Testis (tissue), 3 donors: ENCODE results near the gene STAT3. TPM values are rescaled to one million over a fixed set of nuclear protein-coding genes. Genes with fewer than 3 reads are reported as not detected.

Source experiments
- DNase-seq: peaks from one replicate; pipeline ENCODE4 v3.0.0-alpha.2; 2019
- H3K27ac ChIP-seq, 2 donors: fragments of 200-600 bp; sonication (generic); one replicate each; pipeline ENCODE4 v1.5.1; 2019
- H3K27me3 ChIP-seq: fragments of 200-600 bp; sonication (generic); one replicate; pipeline ENCODE4 v1.5.1; 2019
- H3K36me3 ChIP-seq: fragments of 200-600 bp; sonication (generic); one replicate; pipeline ENCODE4 v1.5.1; 2017; ENCODE audit warnings: low read depth; ENCODE audit errors: missing control alignments
- H3K4me1 ChIP-seq: fragments of 200-600 bp; sonication (generic); one replicate; pipeline ENCODE4 v1.5.1; 2019
- H3K4me3 ChIP-seq, 2 donors: fragments of 200-600 bp; sonication (generic); one replicate each; pipeline ENCODE4 v1.5.1; 2017 to 2019
- H3K9me3 ChIP-seq: fragments of 200-600 bp; sonication (generic); one replicate; pipeline ENCODE4 v1.5.1; 2017
- POLR2A ChIP-seq: fragments of 450-650 bp; IDR thresholded peaks from one replicate; pipeline ENCODE4 v1.6.1; 2017; ENCODE audit warnings: antibody characterized with exemption, mild to moderate bottlenecking, moderate library complexity
- WGBS, 2 donors: methylation state at CpG; one replicate each; pipeline ENCODE4 v1.1.5; 2018; 5-methylcytosine and 5-hydroxymethylcytosine counted together
- intact Hi-C: fragments of 100-400 bp; cut with DNase I; formaldehyde crosslinking; loops from one replicate; pipeline ENCODE4 v1.15.1; 2023; ENCODE audit warnings: low total_unique reads
- polyA plus RNA-seq: library from polyadenylated mRNA; stranded (reverse); fragments of 350-450 nt; fragmentation: Illumina TruSeq; extraction: RNeasy Lipid Tissue Mini Kit (QIAGEN cat#74804); gene quantifications from one replicate; pipeline ENCODE4 v1.2.3, GENCODE V29; 2014; ENCODE audit warnings: low read depth, low replicate concordance; ENCODE audit not compliant: insufficient read depth
- total RNA-seq, 2 donors: library from RNA; depleted of rRNA; stranded (reverse); fragments of >200 nt; gene quantifications; one replicate each; pipeline ENCODE4 v1.2.3, GENCODE V29; 2016
- TF ChIP-seq, protein P1 (sequence below), 3 experiments: fragments of 450-650 bp in 2 of 3; fragments of 200-600 bp in 1 of 3; sonication (generic) in 1 of 3; IDR thresholded peaks; one replicate each; pipeline ENCODE4 v1.5.1; 2016 to 2019; ENCODE audit warnings: antibody characterized with exemption in 3 of 3, mild to moderate bottlenecking in 2 of 3, moderate library complexity in 1 of 3

STAT3 gene
- total and polyA plus RNA-seq, 3 donors from 2014 or later: 69.5 to 117 (median 107) TPM

DNA sequence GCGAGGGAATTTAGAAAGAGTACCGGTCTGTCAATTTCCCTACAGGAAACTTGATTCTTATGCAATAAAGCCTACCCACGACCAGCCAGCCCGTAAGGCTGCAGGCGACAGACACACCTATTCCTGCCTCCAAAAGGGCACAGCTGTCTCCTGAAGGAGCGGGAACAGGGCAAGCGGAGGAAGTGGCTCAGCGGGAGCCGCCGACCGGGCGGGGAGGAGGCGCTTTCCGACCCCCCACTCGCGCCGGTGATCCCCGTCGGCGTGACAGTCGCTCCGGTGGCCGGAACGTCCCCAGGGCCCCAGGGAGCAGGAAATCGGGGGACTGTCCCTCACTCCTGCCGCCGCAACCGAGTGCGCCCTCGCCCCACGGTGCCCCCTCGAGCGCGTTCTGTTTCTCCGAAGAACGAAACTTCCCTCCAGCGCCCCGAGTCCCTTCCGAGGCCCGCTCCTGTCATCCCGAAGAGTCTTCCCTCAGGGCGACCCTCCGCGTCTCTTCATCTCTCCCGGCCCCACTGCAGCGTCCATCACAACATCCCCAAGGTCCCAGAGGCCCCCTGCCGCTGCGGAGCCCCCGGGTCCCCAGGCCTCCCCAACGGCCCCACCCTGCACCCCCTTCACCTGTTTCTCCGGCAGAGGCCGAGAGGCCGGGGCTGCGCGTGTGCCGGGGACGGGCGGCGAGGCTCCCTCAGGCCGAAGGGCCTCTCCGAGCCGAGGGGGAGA, 421 bp downstream of the STAT3 start:
- TF ChIP-seq POLR2A: no peak
- TF ChIP-seq, protein P1, sequence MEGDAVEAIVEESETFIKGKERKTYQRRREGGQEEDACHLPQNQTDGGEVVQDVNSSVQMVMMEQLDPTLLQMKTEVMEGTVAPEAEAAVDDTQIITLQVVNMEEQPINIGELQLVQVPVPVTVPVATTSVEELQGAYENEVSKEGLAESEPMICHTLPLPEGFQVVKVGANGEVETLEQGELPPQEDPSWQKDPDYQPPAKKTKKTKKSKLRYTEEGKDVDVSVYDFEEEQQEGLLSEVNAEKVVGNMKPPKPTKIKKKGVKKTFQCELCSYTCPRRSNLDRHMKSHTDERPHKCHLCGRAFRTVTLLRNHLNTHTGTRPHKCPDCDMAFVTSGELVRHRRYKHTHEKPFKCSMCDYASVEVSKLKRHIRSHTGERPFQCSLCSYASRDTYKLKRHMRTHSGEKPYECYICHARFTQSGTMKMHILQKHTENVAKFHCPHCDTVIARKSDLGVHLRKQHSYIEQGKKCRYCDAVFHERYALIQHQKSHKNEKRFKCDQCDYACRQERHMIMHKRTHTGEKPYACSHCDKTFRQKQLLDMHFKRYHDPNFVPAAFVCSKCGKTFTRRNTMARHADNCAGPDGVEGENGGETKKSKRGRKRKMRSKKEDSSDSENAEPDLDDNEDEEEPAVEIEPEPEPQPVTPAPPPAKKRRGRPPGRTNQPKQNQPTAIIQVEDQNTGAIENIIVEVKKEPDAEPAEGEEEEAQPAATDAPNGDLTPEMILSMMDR (IDR thresholded peaks at IDR 0.05): no peak
- intact Hi-C loops: no loop called here
- Histone ChIP-seq H3K4me1 (peaks cover 33% of the 10 kb centered on the region), H3K27ac (peak overlapping the region; percentile 97 to 98), H3K27me3 (no peaks in the 10 kb centered on the region), H3K36me3 (no peaks in the 10 kb centered on the region), H3K9me3 (no peaks in the 10 kb centered on the region), H3K4me3 (peak overlapping the region; percentile 93 to 99)
- 0% methylated on average over 35 to 62 of the region's 62 CpGs for WGBS, 2 donors
- no peak for DNase-seq

DNA sequence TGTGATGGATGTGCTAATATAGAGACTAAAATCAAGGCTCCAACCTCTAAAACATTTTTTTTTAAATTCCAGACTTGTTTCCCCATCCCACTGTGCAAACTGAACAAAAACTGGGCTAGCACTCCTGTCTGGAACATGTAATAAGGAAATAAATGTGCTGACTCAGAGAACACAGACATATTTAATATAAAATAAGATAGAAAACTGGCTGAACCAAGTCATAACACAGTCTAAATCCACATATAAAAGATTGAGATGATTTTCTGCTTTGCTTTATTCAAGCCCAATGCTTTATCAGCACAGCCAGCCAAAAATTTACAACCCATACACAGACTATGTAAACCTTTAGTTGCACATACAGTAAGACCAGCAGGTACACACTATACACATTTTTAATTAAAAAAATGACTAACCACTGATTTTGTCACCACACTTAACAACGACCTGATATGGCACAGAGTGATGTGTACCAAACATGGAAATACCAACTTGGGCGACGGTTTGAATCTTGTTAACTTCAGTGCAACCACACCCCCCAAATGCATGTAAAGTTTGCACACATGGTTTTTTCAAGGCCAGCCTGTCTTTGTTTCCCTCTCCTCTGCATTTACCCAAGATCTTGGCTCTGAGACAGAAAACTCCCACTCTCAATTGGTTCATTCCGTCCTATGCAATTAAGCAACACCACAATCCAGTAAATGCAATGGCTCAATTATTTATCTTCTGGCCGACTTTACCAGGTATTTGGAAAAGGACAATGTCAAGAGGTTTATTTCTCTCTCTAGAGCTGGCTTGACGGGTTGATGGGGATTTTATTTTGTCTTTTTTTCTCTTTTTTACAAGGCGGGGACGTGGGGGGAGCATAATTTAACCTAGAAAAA, 1.2 kb downstream of the STAT3 start:
- intact Hi-C loops: no loop called here
- Histone ChIP-seq H3K27ac (peak overlapping the region; percentile 97 to 98), H3K9me3 (no peaks in the 10 kb centered on the region), H3K27me3 (no peaks in the 10 kb centered on the region), H3K36me3 (no peaks in the 10 kb centered on the region), H3K4me1 (peaks cover 33% of the 10 kb centered on the region), H3K4me3 (peak overlapping the region; percentile 93 to 99)
- TF ChIP-seq, protein P1 (IDR thresholded peaks at IDR 0.05): no peak
- TF ChIP-seq POLR2A: no peak
- 0 to 1% methylated on average over 8 of the region's 8 CpGs for WGBS, 2 donors
- DNase-seq: peak; percentile 44

DNA sequence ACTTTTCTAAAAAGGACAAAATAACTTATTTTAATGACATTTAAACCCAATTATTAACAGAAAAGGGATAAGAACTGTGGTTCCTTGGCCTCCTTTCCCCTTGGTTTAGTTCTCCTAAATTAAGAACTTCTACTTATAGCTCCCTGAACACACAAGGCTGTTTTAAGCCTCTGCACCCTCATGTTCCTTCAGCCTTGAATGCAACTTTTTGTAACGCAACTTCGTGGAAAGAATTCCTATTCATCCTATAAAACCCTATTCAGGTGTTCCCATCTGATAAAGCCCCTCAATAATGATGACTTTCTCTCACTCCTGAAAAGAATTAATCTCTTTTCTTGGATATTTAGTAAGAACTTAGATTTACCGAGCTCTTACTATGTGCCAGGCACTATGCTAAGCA, 6.3 kb downstream of the STAT3 start:
- H3K27ac ChIP-seq: peak overlapping the region in 1 of 2 donors; percentile 13

DNA sequence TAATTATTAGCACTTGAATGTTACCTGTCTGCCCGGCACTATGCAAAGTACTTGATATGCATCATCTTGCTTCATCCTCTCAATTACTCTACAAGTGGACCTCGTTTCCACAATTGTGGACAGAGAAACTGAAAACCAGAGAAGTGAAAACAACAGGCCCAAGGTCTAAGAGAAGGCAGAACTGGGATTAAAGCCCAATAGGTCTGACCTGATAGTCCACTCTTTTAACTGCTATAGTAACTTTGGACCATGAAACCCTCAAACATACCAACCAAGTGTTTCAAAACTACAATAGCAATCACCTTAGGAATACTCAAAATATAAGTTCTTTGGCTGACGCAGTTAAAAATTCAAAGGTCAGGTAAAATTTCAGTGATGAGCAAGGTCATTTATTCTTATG, 7.3 kb downstream of the STAT3 start:
- TF ChIP-seq, protein P1 (IDR thresholded peaks at IDR 0.05): no peak
- no peak for TF ChIP-seq POLR2A
- peaks cover 42% of the 10 kb centered on the region for H3K4me1 ChIP-seq
- WGBS, 2 donors: 72 to 74% methylated on average over 3 of the region's 3 CpGs
- intact Hi-C loops: no loop called here
- peak overlapping the region in 1 of 2 donors; percentile 33 for H3K27ac ChIP-seq
- H3K27me3 ChIP-seq: no peaks in the 10 kb centered on the region
- no peaks in the 10 kb centered on the region for H3K9me3 ChIP-seq
- no peak for DNase-seq
- H3K4me3 ChIP-seq: no peak overlapping the region
- no peaks in the 10 kb centered on the region for H3K36me3 ChIP-seq

More for the DNA sequence above, 6.3 kb downstream of the STAT3 start:
- peaks cover 51% of the 10 kb centered on the region for H3K4me1 ChIP-seq
- DNase-seq: no peak
- intact Hi-C loops: no loop called here
- H3K9me3 ChIP-seq: no peaks in the 10 kb centered on the region
- H3K27me3 ChIP-seq: no peaks in the 10 kb centered on the region
- no peak overlapping the region for H3K4me3 ChIP-seq
- TF ChIP-seq, protein P1 (IDR thresholded peaks at IDR 0.05): no peak
- no peak for TF ChIP-seq POLR2A
- H3K36me3 ChIP-seq: no peaks in the 10 kb centered on the region
- WGBS, 2 donors: 52 to 53% methylated on average over 3 of the region's 3 CpGs
